Colon (tissue), 2 donors: ENCODE results near the gene IL1F10.

Experiments used
- FAIRE-seq: peaks from 2 replicates; lab custom pipeline; 2012; peaks lifted over from hg19 to GRCh38; lab: Jason Lieb, UNC
- donor health status: control.
- donor health status: control.

The IL1F10 gene

DNA sequence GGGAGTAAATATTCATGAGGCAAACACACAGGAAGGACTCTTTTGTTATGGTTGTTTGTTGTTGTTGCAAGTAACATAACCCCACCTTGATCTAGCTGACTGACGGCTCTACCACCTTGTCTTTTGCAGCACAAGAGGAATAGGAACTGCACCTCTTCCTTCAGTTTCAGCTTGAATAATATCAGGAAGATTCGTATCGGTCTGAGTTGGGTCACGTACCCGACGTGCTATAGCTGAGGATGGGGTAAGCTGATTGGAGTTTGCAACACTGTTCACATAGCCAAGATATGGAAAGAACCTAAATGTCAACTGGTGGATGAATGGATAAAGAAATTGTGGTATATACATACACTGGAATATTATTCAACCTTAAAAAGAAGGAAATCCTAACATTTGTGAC, 45.1 kb downstream of the IL1F10 start:
- no peak for FAIRE-seq

- no peak for FAIRE-seq
These were observed 46.0 kb downstream of the IL1F10 start for GRCh38 chr2:113113807-113114206.

- FAIRE-seq: no peak
These were observed 46.6 kb downstream of the IL1F10 start for GRCh38 chr2:113114224-113114945.

DNA sequence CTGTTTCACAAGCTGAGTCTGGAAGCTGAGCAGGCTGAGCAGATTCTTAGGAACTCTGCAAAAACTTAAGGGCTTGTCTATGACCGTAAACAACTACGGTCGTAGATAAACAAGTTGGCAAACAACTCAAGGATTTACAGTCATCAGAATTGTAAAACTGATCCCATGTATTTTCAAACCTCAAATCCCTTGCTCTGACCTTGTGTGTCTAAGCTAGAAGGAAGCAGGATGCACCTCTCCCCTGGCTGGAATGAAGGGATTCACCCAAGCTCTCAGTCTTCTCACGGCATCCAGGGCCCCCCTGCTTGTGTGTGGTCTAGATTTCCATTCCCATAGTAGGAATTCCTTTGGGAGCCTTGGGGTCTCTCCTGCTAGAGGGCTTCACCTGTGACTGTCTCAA, 47.2 kb downstream of the IL1F10 start:
- no peak for FAIRE-seq

- FAIRE-seq: no peak
These were observed 48.6 kb downstream of the IL1F10 start for GRCh38 chr2:113116100-113116958.

- FAIRE-seq: no peak
These were observed 49.9 kb downstream of the IL1F10 start for GRCh38 chr2:113117541-113118262.

DNA sequence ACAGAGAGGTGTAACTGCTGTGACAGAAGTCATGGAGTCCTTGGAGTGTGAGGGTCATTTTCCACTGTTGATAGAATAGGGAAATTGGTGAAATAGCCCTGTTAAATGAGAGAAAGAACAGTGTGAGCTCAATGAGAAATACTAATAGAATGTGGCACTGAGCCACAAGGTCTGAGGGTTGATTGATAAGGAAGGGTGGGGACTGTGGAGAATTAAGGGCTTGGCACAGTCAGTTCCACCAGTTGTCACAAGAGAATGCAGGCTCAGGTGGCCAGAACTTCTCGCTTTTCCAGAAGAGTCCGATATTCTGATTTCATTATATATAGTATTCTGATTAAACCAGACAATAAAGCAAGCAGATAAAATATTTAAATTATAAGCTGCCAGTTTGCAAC, 50.5 kb downstream of the IL1F10 start:
- no peak for FAIRE-seq

DNA sequence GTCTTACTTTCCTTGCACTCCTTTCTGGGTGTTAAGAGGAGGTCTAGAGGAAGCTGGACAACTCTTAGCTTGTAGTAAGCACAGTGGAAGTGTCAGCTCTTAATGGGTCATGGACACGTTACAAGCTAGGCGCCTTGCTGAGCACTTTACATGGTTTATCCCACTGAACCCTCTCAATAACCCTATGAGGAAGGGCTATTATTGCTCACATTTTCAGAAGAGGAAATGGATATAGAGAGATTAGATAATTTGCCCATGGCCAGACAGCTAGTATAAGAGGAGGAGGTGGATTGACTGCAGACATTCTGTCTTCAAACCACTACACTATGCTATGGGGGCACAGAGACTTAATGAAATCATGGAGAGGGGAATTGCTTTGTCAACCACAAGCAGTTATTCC, 51.3 kb downstream of the IL1F10 start:
- no peak for FAIRE-seq

GRCh38 chr2:113120861-113121260, 53.1 kb downstream of the IL1F10 start:
- no peak for FAIRE-seq

DNA sequence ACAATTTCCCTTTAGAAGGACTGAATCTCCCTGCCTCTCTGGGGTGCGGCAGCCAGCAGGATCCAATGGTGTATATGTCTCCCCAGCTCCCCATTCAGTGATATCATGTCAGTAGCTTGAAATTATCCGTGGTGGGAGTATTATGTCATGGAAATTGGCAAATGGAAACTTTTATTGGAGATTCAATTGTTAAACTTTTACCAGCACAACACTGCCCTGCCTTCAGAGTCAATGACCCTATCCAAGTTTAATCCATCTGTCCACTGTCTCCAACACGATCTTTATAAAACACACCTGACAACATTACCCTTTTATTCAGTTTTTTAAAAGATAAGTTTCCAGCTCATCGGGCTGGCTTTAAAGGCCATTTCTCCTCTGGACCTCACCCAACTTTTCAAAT, 54.6 kb downstream of the IL1F10 start:
- FAIRE-seq: no peak

- FAIRE-seq: no peak
These were observed 56.0 kb downstream of the IL1F10 start for GRCh38 chr2:113123726-113124125.

GRCh38 chr2:113124181-113124961, 56.6 kb downstream of the IL1F10 start:
- FAIRE-seq: no peak
